Activated CD8-positive, alpha-beta T cell treated with anti-CD3 and anti-CD28 coated beads for 36 hours (primary cell): ENCODE data around the gene VPS11. TPM values are rescaled to one million over a fixed set of nuclear protein-coding genes. Genes with fewer than 3 reads are reported as not detected.
A peak's percentile ranks its signal among the peaks of the same experiment; 100 is the strongest.

Experiments
- ATAC-seq: fragments of 200-7000 bp; cut with Tn5 transposase; one replicate; pipeline ENCODE4 v1.10.0; 2021; ENCODE audit warnings: mild to moderate bottlenecking, moderate library complexity
- CTCF ChIA-PET: fragments of 350-600 bp; sonication (Branson Sonifier 250); formaldehyde crosslinking; loops from one replicate; lab custom pipeline; 2021; ENCODE audit warnings: antibody characterized with exemption; lab: Charles Lee
- POLR2A ChIA-PET: fragments of 350-600 bp; sonication (Branson Sonifier 250); formaldehyde crosslinking; loops from one replicate; lab custom pipeline; 2021; ENCODE audit warnings: antibody characterized with exemption; lab: Charles Lee
- DNase-seq: peaks from one replicate; pipeline ENCODE4 v3.0.0-alpha.2; 2020
- H3K27ac Mint-ChIP-seq: one replicate; pipeline ENCODE4 v1.8.0; 2021; ENCODE audit warnings: mild to moderate bottlenecking, mixed read lengths
- H3K27me3 Mint-ChIP-seq: one replicate; pipeline ENCODE4 v1.8.0; 2021; ENCODE audit warnings: mixed read lengths
- H3K36me3 Mint-ChIP-seq: one replicate; pipeline ENCODE4 v1.8.0; 2021; ENCODE audit warnings: low read depth, mixed read lengths
- H3K4me1 Mint-ChIP-seq: one replicate; pipeline ENCODE4 v1.8.0; 2021; ENCODE audit warnings: low read depth, mixed read lengths
- H3K4me3 Mint-ChIP-seq: one replicate; pipeline ENCODE4 v1.8.0; 2021; ENCODE audit warnings: mild to moderate bottlenecking, moderate library complexity, mixed read lengths
- H3K9me3 Mint-ChIP-seq: one replicate; pipeline ENCODE4 v1.8.0; 2021; ENCODE audit warnings: mixed read lengths
- CTCF ChIP-seq: fragments of 200-600 bp; IDR thresholded peaks from one replicate; pipeline ENCODE4 v1.8.0; 2022; ENCODE audit warnings: antibody characterized with exemption, mild to moderate bottlenecking
- intact Hi-C: fragments of 100-400 bp; cut with micrococcal nuclease; formaldehyde crosslinking; loops from one replicate; pipeline ENCODE4 v1.10.0; 2022
- total RNA-seq, 2 experiments: library from RNA; stranded (reverse); gene quantifications; one replicate each; pipeline ENCODE4 v1.2.3, GENCODE V29; 2021

Gene VPS11
- total RNA-seq, 2 experiments from 2014 or later = 17.1 to 17.2 TPM

GRCh38 chr11:119029069-119029339 is 38.6 kb upstream of the VPS11 start:
- Mint-ChIP-seq H3K4me3 (peak overlapping the region; percentile 70), H3K4me1 (peaks cover 37% of the 10 kb centered on the region), H3K27me3 (no peaks in the 10 kb centered on the region), H3K27ac (peak overlapping the region; percentile 90), H3K9me3 (no peaks in the 10 kb centered on the region), H3K36me3 (peaks cover 28% of the 10 kb centered on the region)
- CTCF ChIA-PET = no interaction called here
- TF ChIP-seq CTCF = no peak
- POLR2A ChIA-PET = interaction anchor here (0.6 to 8.4 kb wide), 5 partner anchors 12 to 57 kb away, joined by 3 to 98 read pairs (median 3); partner anchors contain the start of genes CENATAC, RPS25 and TRAPPC4
- no peak for ATAC-seq
- intact Hi-C loops = no loop called here
- no peak for DNase-seq

DNA sequence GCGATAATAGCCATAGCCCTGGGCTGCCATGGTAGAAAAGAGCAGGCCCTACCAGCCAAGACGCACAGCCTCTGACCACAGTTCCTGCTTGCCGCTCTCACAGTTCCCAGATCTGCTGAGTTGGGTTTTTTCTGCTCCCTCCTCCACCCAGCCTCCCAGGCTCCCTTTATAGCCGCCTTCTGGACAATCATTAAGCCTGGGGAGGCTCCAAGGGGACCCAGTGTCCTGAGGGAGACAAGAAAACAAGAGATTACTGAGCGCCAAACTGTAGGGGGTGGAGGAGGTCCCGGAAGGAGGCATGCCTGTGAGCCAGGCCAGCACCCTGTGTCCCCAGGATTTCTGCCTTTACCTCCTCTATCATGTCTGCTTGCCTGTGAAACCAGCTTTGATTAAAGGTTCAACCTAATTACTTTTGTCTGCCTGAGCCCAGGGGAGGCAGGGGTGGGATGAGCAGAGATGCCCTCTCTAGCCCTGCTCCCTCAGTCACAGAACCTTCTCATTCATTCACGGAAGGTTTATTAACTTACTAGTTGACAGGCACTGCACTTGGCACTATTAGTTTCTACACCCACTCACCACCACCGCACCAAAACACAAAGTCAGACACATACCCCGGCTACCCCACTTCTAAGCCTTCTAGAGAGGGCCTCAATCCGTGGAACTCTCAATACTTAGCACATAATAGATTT is 38.1 kb upstream of the VPS11 start:
- TF ChIP-seq CTCF = no peak
- DNase-seq (peak; percentile 85), ATAC-seq (peak; percentile 57)
- CTCF ChIA-PET = interaction anchor here (1.0 to 2.7 kb wide), 4 partner anchors 10 to 38 kb away, joined by 5 to 20 read pairs (median 13); partner anchors contain the start of genes HYOU1, RPS25 and VPS11
- Mint-ChIP-seq H3K4me1 (peaks cover 32% of the 10 kb centered on the region), H3K9me3 (no peaks in the 10 kb centered on the region), H3K4me3 (peak overlapping the region; percentile 70), H3K27me3 (no peaks in the 10 kb centered on the region), H3K36me3 (peaks cover 25% of the 10 kb centered on the region), H3K27ac (peak overlapping the region; percentile 90)
- intact Hi-C loops = no loop called here
- POLR2A ChIA-PET = interaction anchor here (0.8 to 8.4 kb wide), 10 partner anchors 12 to 72 kb away, joined by 3 to 98 read pairs (median 4); partner anchors contain the start of genes CENATAC, DPAGT1, RPS25 and TRAPPC4

- H3K27me3 Mint-ChIP-seq = no peaks in the 10 kb centered on the region
- no peak for DNase-seq
- intact Hi-C loops = no loop called here
- TF ChIP-seq CTCF = no peak
- no peaks in the 10 kb centered on the region for H3K9me3 Mint-ChIP-seq
- no peak for ATAC-seq
- peaks cover 24% of the 10 kb centered on the region for H3K36me3 Mint-ChIP-seq
- ChIA-PET POLR2A (interaction anchor here (0.8 to 8.4 kb wide), 12 partner anchors 13 to 91 kb away, joined by 3 to 98 read pairs (median 4); partner anchors contain the start of genes CENATAC, DPAGT1, HINFP and RPS25), CTCF (interaction anchor here (0.7 to 2.7 kb wide), 7 partner anchors 11 to 167 kb away, joined by 3 to 20 read pairs (median 5); partner anchors contain the start of genes HYOU1, RPS25 and VPS11)
- peak overlapping the region; percentile 90 for H3K27ac Mint-ChIP-seq
- peak overlapping the region; percentile 70 for H3K4me3 Mint-ChIP-seq
- peaks cover 28% of the 10 kb centered on the region for H3K4me1 Mint-ChIP-seq
Measured at GRCh38 chr11:119030029-119030328, 37.6 kb upstream of the VPS11 start.

DNA sequence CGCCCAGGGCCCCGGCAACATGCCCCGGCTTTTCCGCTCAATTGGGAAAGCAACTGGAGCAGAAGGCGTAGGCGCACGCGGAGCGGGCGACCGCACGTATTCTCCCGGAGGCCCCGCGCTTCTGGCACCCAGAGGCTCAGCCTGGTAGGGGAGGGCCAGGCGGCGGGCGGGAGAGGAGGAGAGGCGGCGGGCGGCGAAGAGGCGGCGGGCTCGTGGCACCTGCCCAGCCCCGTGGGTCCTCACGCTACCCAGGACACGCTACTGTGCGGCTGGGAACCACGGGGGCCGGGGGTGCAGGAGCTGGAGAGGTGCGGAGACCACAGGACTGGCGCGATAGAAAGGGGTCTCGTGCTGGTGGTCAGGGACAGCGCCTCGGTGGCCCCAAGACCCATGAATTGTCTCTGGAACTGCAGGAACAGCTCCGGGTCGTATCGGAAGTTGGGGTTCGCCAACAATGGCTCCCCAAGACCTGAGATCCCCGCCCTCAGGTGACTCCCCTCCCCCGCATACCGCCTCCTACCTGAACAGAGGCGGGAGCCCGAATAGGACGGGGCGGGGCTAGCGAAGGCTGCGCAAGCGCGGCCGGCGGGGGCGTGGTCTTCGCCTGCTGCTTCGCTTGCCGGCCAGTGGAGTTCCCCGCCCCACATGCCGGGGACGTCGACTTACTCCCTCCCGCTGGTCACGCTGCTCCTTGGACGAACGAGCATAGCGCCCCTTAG is 37.1 kb upstream of the VPS11 start, which contains the start of gene SLC37A4:
SLC37A4 (minus strand) TSS at position 549 of the 719 bp plus-strand sequence.
- Mint-ChIP-seq H3K36me3 (peaks cover 19% of the 10 kb centered on the region), H3K4me3 (peak within 1 kb of the TSS; percentile 70), H3K9me3 (no peaks in the 10 kb centered on the region), H3K27ac (peak within 1 kb of the TSS; percentile 90), H3K27me3 (no peaks in the 10 kb centered on the region), H3K4me1 (peaks cover 23% of the 10 kb centered on the region)
- intact Hi-C loops = no loop called here
- POLR2A ChIA-PET = interaction anchor here (0.8 to 8.4 kb wide), 14 partner anchors 13 to 292 kb away, joined by 3 to 98 read pairs (median 4); partner anchors contain the start of genes CENATAC, DDX6, DPAGT1 and HINFP
- peak; percentile 85 for TF ChIP-seq CTCF
- ATAC-seq (peak; percentile 87), DNase-seq (peak; percentile 99)
- CTCF ChIA-PET = interaction anchor here (0.7 to 2.7 kb wide), 10 partner anchors 11 to 166 kb away, joined by 3 to 20 read pairs (median 6); partner anchors contain the start of genes HYOU1, RPS25, TRAPPC4 and VPS11
